GM23338 (cell line): ENCODE measurements around the gene GCH1.

Experiments used
- CTCF ChIP-seq, 2 experiments: fragments of 200-600 bp in 1 of 2; sonication (generic) in 1 of 2; conservative IDR thresholded peaks; 2 replicates each; pipeline versions ENCODE4 v1.5.1 to v1.6.1; 2016 to 2017; ENCODE audit warnings: antibody characterized with exemption in 2 of 2, low read depth in 2 of 2, mild to moderate bottlenecking in 2 of 2, moderate library complexity in 1 of 2
- ETS1 ChIP-seq: IDR thresholded peaks from 2 replicates; pipeline ENCODE4 v1.6.1; 2016; ENCODE audit warnings: antibody characterized with exemption
- JUNB ChIP-seq: IDR thresholded peaks from one replicate; pipeline ENCODE4 v1.6.1; 2016; ENCODE audit warnings: antibody characterized with exemption; ENCODE audit not compliant: unreplicated experiment
- POLR2AphosphoS5 ChIP-seq: IDR thresholded peaks from 2 replicates; pipeline ENCODE4 v1.6.1; 2016; ENCODE audit warnings: antibody characterized with exemption, low read depth

- TF ChIP-seq CTCF (conservative IDR thresholded peaks at IDR 0.05; ENCODE audit: low read depth in 2 of 2) (no peak), ETS1 (no peak), POLR2AphosphoS5 (no peak), JUNB (no peak)
Observed at GRCh38 chr14:54823757-54824549, 78.7 kb downstream of the GCH1 start.
